ENCODE measurements around the gene PES1.
"Not testable (repeated sequence)": the region's sequence is repeated elsewhere in the genome, so short reads cannot be mapped to it uniquely, and the experiment has no call there.

Gene PES1

GRCh38 chr22:30574095-30574981 is 17.4 kb downstream of the PES1 start, which contains the start of gene GAL3ST1:
TSS of gene GAL3ST1 (minus strand) at chr22:30574665. CDS start at chr22:30557392, 17,273 bp downstream.
- DNase-seq, result peak; percentile 76 to 89

- DNase-seq, result peak in 1 of 2 donors; percentile 22
These were observed 18.1 kb downstream of the PES1 start for GRCh38 chr22:30573594-30574094.

DNA sequence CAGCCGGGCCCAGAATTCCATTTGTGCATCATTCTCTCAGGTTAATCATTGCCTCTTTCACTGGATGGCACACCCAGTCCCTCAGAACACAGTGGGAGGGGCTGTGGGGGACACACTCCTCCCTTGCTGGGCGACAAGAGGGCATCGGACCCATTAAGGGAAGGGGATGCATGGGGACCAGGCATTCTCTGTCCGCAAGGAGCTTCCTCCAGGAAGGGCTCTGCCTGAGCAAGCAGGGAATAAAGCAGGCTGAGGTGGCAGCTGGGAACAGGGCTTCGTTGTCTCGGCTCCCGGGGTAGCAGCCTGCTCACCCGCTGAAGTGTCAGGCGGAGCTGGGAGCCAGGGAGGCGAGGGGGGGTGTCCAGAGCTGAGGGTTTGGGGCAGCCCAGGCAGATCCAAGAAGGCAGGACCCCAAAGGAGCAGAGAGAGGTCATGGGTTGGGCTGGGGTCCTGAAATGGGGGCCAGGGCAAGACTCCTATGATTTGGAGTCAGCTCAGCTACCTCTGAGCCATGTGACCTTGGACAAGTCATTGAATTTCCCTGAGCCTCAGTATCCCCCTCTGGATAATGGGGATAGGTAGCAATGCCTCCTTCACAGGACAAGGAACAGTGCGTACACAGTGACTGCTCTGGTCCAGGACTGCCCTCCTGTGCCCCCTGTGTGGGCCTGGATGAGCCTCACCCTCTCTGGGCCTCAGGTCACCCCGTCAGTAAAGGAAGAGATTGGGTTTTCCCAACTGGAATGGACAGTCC is 18.7 kb downstream of the PES1 start:
- DNase-seq, result peak; percentile 53 to 62

DNA sequence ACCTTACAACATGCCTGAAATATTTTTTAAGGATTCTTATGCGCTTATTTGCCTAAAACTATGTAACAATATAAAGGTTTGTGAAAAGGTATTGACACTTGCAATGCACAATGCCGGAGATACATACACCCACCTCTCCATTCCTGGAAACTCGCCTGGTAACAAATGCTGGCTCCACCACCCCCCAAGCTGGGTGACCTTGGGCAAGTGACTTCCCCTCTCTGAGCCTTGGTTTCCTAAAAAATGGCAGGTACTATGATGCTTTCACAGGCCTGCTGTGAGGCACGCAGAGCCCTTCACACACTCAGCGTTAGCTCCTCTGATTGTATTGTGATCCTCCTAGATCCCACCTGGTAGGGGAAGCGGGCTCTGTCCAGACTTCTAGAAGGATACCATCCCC is 19.5 kb downstream of the PES1 start:
- DNase-seq, result no peak

GRCh38 chr22:30569674-30570202 is 22.0 kb downstream of the PES1 start:
- no peak for DNase-seq

DNA sequence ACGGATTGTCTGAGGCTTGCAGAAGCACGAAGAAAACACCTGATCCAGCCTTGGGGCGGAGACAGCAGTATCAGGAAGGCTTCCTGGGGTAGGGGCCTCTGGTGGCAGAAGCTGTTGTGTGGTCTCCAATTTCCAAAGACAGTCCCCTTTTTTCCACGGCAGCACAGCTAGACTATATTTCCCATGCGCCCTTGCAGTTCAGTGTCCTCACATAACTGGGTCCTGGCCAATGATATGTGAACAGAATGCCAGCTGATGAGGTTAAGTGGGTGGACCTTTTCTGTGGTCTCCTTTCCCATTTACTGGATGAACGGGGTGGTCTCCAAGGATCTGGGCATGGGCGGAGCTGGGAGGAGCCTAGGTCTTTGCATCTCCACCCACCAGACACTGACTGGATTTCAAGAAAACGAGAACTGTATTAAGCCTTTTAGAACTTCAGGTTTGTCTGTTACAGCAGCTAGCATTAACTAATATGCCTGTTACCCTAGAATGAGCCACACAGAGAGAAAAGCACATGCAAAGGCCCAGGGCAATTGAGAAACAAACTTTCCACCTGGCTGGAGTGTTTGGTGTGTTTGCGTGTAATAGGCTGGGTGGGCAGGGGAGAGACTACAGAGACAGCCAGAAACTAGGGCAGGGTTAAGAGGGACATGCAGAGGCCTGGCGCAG is 23.4 kb downstream of the PES1 start:
- no peak for DNase-seq

- not testable (repeated sequence) for DNase-seq
These were observed 24.4 kb downstream of the PES1 start for GRCh38 chr22:30567277-30567676.

DNA sequence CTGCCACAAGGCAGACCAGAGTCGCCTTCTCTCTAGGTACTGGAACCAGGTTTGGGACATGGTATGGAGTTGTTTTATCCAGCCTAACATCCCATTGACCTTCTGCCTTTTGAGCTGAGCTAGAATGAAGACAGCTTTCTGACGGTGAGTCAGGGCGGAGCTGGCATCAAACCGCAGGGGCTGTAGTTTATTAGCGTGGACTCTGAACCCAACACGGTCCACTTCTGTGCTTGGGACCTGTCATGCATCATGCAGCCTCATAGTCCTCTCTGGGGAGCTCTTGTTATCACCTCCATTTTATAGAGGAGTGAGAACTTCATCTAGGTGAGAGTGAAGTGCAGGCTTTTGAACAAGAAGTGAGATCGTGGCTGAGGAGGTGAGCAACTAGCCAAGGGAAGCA is 25.6 kb downstream of the PES1 start:
- no peak for DNase-seq

- DNase-seq, result peak in 1 of 2 donors; percentile 22
These were observed 26.4 kb downstream of the PES1 start for GRCh38 chr22:30565341-30565740.

DNA sequence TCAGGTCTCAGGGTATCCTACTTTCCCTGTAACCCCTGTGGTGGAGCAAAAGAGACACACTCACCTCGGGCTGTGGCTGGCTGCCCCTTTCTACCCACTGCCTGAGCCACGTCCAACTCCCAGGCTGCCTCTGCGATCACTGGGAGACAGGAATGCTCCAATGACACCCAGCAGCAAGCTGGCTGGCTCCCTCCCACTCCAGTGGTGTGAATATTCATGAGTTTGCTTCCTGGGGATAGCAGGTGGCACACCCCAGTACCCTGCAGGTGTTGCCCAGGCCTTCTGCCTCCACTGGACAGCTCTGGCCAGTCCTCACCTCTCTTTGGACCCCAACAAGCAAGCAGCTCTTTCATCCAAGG is 27.0 kb downstream of the PES1 start:
- DNase-seq, result no peak

DNA sequence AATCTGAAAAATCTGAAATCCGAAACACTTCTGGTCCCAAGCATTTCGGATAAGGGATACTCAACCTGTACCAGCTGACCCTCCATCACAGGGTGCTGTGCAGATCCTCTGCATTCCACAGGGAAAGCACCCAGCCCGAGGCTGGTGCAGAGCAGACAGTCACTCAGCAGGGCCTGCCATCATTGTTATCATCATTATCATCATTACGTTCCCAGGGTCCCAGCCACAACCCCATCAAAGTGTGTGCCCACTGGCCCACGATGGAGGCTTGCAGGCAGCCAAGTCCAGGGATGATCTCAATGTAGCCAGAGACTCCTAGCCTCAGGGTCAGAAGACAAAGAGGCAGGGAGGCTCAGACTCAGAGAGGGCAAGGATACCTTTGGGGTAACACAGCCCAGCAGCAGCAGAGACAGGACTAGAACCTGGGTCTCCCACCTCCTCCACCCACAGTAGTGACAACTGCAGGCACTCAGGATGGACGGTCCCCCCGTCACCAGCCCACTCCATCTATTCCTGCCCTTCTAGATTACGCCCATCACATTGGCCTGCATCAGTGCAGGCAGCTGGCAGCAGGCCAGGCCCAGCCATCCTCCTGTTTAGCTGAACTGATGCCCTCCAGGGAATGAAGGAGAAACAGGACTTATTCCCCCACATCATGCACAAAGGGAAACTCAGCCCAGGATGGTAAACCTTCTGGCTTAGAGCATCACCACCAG is 27.5 kb downstream of the PES1 start:
- no peak for DNase-seq

DNA sequence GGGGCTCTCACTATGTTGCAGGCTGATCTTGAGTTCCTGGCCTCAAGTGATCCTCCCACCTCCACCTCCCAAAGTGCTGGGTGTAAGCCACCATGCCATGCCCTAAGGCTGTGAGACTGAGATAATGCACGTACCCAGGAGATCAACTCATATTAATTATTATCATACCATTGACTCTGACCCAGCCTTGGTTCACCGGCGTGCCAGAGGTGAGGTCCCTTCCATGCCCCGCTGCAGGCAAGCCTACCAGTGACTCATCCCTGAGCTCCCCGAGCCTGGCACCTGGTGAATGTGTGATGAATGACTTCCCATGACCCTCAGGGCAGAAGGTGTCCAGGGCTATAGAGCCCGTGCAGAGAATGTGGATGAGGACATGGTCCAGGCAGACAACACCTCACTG is 29.3 kb downstream of the PES1 start:
- DNase-seq, result no peak

DNA sequence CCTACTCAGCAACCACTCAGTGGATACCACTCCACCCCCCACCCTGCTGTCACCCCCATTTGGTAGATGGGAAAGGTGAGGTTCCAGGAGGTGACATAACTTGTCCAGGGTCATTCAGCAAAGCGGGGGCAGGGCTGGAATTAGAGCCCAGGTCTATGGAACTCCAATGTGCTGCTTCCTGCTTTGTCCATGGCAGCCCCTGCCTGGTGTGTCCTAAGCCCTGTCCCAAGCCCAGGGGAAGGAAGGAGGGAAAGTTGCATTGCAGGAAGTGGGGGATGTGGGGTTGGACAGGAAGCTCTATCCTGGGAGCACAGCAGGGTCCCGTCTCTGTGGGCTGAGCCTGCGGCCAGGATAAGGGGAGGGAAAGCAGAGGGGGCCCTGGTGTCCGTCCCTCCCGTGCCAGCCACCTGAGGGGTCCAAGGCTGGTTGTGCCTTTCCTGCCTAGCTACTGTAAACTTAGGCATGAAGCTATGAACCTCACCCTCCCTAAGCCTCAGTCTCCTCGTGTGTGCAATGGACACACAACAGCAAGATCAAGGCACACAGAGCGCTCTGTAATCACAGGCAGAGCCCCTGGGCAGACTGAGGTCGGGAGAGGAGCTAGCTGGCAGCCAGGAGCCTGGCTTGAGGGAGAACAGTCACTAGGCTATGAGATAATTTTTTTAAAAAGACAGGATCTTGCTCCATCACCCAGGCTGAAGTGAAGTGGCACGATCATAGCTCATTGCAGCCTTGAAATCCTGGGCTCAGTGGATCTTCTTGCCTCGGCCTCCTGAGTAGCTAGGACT is 30.1 kb downstream of the PES1 start:
- no peak for DNase-seq

- not testable (repeated sequence) for DNase-seq
These were observed 31.0 kb downstream of the PES1 start for GRCh38 chr22:30560643-30561202.

- DNase-seq, result no peak
These were observed 31.8 kb downstream of the PES1 start for GRCh38 chr22:30559889-30560288.

DNA sequence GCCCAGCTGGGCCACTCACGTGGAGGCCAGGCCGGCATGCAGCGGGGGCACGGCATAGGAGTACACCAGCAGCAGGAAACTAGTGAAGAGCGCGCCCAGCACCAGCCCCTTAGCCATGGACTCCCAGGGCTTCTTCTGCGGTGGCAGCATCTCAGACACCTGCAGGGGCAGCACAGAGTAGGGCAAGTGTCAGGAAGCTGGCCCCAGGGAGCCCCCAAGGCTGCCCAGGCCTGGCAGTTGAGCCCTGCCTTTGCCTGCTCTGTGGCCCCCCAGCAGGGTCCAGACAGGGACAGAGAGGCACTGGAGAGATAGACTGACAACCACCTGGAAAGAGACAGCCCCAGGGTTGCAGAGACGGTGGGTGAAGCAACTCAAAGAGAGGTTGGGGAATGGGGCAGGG is 34.5 kb downstream of the PES1 start:
- no peak for DNase-seq

GRCh38 chr22:30556388-30556787 is 35.3 kb downstream of the PES1 start:
- DNase-seq, result no peak

- no peak for DNase-seq
These were observed 36.2 kb downstream of the PES1 start for GRCh38 chr22:30555282-30556210.

DNA sequence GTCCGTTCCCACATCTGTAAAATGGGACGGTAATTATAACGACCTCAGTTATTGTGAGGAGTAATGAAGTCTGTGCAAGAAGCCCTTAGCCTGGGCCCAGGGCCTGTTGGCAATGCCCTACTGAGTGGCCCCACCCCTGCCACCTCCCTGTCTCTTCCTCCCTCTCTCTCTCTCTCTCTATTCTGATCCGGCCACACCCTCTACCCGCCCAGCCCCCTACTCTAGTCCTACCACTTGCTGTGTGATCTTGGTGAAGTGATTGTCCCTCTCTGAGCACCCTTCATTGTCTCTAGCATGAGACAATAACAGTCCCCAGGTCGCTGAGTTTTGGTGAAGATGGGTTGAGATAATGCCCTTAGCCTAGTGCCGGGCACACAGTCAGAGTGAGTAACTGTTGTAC is 37.7 kb downstream of the PES1 start:
- DNase-seq, result no peak

DNA sequence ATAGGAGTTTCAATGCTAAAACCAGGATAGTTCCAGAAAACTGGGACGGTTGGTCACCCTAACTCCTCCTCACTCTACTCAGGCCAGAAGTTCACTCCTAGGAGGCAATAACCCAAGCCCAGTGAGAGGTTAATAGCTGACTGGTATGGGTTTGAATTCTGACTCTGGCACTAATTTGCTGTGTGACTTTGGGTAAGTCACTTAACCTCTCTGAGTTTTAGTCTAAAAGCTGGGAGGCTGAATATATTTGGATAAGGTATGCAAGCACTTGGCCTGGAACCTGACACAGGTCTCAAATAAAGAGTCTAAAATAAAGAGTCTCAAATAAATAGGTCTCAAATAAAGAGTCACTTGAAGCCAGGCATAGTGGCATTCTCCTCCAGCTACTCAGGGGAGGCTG is 39.0 kb downstream of the PES1 start:
- DNase-seq, result no peak
